Endothelial cell (in vitro differentiated cells): ENCODE data around the gene SMIM17. TPM values are rescaled to one million over a fixed set of nuclear protein-coding genes. Genes with fewer than 3 reads are reported as not detected.
A peak's percentile ranks its signal among the peaks of the same experiment; 100 is the strongest.

Source experiments
- DNase-seq: peaks from one replicate; pipeline ENCODE4 v3.0.0; 2021; ENCODE audit warnings: low spot score
- H3K27ac Mint-ChIP-seq: one replicate; pipeline ENCODE4 v1.8.0; 2021; ENCODE audit warnings: mixed read lengths, inconsistent platforms; ENCODE audit not compliant: unreplicated experiment
- H3K27me3 Mint-ChIP-seq: one replicate; pipeline ENCODE4 v1.8.0; 2021; ENCODE audit warnings: mild to moderate bottlenecking, moderate library complexity, mixed read lengths, inconsistent platforms; ENCODE audit not compliant: unreplicated experiment
- H3K36me3 Mint-ChIP-seq: one replicate; pipeline ENCODE4 v1.8.0; 2021; ENCODE audit warnings: mild to moderate bottlenecking, low read depth, mixed read lengths, inconsistent platforms; ENCODE audit not compliant: unreplicated experiment
- H3K4me1 Mint-ChIP-seq: one replicate; pipeline ENCODE4 v1.8.0; 2021; ENCODE audit warnings: mild to moderate bottlenecking, mixed read lengths, inconsistent platforms; ENCODE audit not compliant: unreplicated experiment
- H3K4me3 Mint-ChIP-seq: one replicate; pipeline ENCODE4 v1.8.0; 2021; ENCODE audit warnings: mild to moderate bottlenecking, mixed read lengths, inconsistent platforms; ENCODE audit not compliant: unreplicated experiment
- H3K9me3 Mint-ChIP-seq: one replicate; pipeline ENCODE4 v1.8.0; 2021; ENCODE audit warnings: mixed read lengths, inconsistent platforms; ENCODE audit not compliant: unreplicated experiment
- CTCF ChIP-seq: fragments of 200-600 bp; sonication (generic); IDR thresholded peaks from one replicate; pipeline ENCODE4 v1.5.0; 2021; ENCODE audit warnings: antibody characterized with exemption; ENCODE audit not compliant: unreplicated experiment
- total RNA-seq: library from RNA; stranded (reverse); fragmentation: NEBNext Ultra II Directional; extraction: Animal tissue kit (Norgen Biotek cat#: 25700); gene quantifications from one replicate; pipeline ENCODE4 v1.2.1, GENCODE V29; 2021; ENCODE audit not compliant: unreplicated experiment

The SMIM17 gene
- total RNA-seq, 1 donor from 2014 or later: 0.54 TPM

GRCh38 chr19:56663931-56664500 lies 21.1 kb downstream of the SMIM17 start:
- TF ChIP-seq CTCF: no peak
- H3K4me1 Mint-ChIP-seq: no peaks in the 10 kb centered on the region
- no peak overlapping the region for H3K27ac Mint-ChIP-seq
- no peak for DNase-seq
- no peak overlapping the region for H3K4me3 Mint-ChIP-seq
- H3K9me3 Mint-ChIP-seq: peaks cover 40% of the 10 kb centered on the region
- H3K27me3 Mint-ChIP-seq: peaks cover 16% of the 10 kb centered on the region
- peaks cover 18% of the 10 kb centered on the region for H3K36me3 Mint-ChIP-seq

DNA sequence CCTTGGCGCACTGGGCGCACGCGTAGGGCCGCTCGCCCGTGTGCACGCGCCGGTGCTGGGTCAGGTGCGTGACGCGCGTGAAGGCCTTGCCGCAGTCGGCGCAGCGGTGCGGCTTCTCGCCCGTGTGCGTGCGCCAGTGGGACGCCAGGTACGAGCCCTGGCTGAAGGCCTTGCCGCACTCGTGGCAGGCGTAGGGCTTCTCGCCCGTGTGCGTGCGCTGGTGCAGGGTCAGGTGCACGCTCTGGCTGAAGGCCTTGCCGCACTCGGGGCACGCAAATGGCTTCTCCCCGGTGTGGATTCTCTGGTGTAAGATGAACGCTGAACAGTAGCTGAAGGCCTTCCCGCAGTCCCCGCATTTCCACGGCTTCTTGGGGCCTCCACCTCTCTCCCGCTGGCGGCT lies 21.6 kb downstream of the SMIM17 start:
- H3K4me1 Mint-ChIP-seq: no peaks in the 10 kb centered on the region
- H3K27me3 Mint-ChIP-seq: peaks cover 16% of the 10 kb centered on the region
- DNase-seq: no peak
- H3K4me3 Mint-ChIP-seq: no peak overlapping the region
- H3K36me3 Mint-ChIP-seq: peaks cover 20% of the 10 kb centered on the region
- H3K9me3 Mint-ChIP-seq: peaks cover 42% of the 10 kb centered on the region
- no peak for TF ChIP-seq CTCF
- H3K27ac Mint-ChIP-seq: no peak overlapping the region

DNA sequence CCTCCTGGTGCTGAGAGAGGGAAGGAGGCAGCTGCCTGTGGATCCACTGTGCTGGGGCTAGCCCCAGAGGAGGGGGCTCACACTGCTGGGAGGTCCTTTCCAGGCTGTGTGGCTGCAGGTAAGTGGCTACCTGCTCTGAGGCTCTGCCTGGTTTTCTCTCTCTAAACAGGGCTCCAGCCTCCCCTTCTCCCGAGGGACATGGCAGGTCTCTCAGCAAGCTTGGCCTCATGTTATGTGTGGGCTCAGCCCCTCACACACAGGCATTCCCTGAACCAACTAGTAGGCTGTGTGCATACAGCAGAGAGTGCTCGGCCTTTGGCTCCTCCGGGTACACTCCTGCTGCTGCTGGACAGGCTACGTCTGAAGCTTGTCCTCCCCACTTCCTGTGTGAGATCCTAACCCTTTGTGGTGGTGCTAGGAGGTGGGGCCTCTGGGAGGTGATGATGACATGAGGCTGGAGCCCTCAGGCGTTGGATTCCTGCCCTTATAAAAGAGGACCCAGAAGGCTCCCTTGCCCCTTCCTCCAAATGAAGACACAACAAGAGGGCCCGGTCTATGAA lies 24.4 kb downstream of the SMIM17 start:
- no peaks in the 10 kb centered on the region for H3K4me1 Mint-ChIP-seq
- no peak for TF ChIP-seq CTCF
- H3K9me3 Mint-ChIP-seq: peaks cover 40% of the 10 kb centered on the region
- peaks cover 23% of the 10 kb centered on the region for H3K27me3 Mint-ChIP-seq
- H3K36me3 Mint-ChIP-seq: peaks cover 28% of the 10 kb centered on the region
- H3K27ac Mint-ChIP-seq: no peak overlapping the region
- no peak overlapping the region for H3K4me3 Mint-ChIP-seq
- DNase-seq: no peak

DNA sequence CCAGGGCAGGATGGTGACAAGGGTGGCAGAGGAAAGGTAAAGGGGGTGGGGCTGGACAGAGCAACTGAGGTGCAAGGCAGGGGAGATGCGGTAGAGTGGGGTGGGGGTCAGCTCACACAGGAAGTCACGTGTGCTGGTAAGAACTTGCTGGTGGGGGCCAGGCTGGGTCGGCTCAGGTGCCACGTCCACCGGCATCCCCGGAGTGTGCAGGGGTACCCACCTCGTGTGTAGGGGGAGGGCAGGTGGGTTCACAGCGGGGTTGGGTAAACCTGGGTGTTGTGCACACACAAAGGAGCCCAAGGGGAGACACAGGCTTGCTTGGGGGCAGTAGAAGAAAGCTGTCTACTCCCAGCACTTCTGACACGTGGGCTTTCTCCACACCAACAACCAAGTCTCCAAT lies 25.7 kb downstream of the SMIM17 start:
- Mint-ChIP-seq H3K27me3 (peaks cover 23% of the 10 kb centered on the region), H3K4me1 (no peaks in the 10 kb centered on the region), H3K4me3 (no peak overlapping the region), H3K27ac (no peak overlapping the region), H3K36me3 (peaks cover 25% of the 10 kb centered on the region), H3K9me3 (peaks cover 35% of the 10 kb centered on the region)
- DNase-seq: no peak
- no peak for TF ChIP-seq CTCF

DNA sequence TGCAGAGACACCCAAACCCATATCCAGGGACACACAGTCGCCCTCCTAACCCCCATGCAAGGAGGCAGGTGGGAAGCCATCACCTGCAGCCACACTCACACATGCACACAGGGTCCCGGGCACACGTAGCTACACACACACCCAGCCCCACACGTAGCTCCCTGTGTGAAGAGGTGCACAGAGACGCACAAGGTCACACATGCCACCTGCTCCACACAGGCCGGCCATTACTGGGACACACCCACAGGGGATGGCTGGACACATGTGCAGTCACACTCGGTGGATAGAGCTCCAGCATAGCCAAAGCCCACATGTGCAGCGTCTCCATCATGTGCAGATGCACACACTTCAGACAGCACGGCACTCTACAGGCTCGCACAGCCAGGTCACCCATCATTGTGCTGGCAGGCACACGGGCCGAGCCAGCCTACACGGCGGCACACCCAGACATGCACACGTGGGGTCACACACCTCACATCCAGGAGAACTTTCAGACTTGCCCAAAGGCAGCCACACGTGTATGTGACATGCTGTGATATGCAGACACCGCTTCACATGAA lies 27.5 kb downstream of the SMIM17 start:
- Mint-ChIP-seq H3K4me3 (peak overlapping the region; percentile 71), H3K27ac (peak overlapping the region; percentile 53), H3K9me3 (peaks cover 34% of the 10 kb centered on the region), H3K27me3 (peaks cover 16% of the 10 kb centered on the region), H3K36me3 (peaks cover 25% of the 10 kb centered on the region), H3K4me1 (no peaks in the 10 kb centered on the region)
- DNase-seq: no peak
- TF ChIP-seq CTCF: no peak
